HG03432 (cell line): ENCODE results near the gene ARHGAP19.

ENCODE experiments used
- ATAC-seq: cut with Tn5 transposase; IDR thresholded peaks from one replicate; pipeline ENCODE4 v1.9.1; 2021; ENCODE audit warnings: mild to moderate bottlenecking, moderate library complexity; ENCODE audit not compliant: unreplicated experiment

Gene ARHGAP19

GRCh38 chr10:97230146-97230545, 62.3 kb downstream of the ARHGAP19 start:
- no peak for ATAC-seq

- no peak for ATAC-seq
Observed at GRCh38 chr10:97229322-97230015, 63.0 kb downstream of the ARHGAP19 start.

- ATAC-seq, result no peak
Observed at GRCh38 chr10:97228775-97229157, 63.7 kb downstream of the ARHGAP19 start.

GRCh38 chr10:97228130-97228774, 64.2 kb downstream of the ARHGAP19 start:
- no peak for ATAC-seq

GRCh38 chr10:97226398-97226797, 66.0 kb downstream of the ARHGAP19 start:
- no peak for ATAC-seq

GRCh38 chr10:97224483-97225435, 67.7 kb downstream of the ARHGAP19 start:
- ATAC-seq, result no peak

GRCh38 chr10:97222326-97222961, 70.0 kb downstream of the ARHGAP19 start:
- ATAC-seq, result no peak

- ATAC-seq, result no peak
Observed at GRCh38 chr10:97220355-97220754, 72.1 kb downstream of the ARHGAP19 start.

GRCh38 chr10:97217299-97217698, 75.1 kb downstream of the ARHGAP19 start:
- ATAC-seq, result no peak

GRCh38 chr10:97215619-97216260, 76.7 kb downstream of the ARHGAP19 start:
- no peak for ATAC-seq

GRCh38 chr10:97213431-97213830, 79.0 kb downstream of the ARHGAP19 start:
- no peak for ATAC-seq

- ATAC-seq, result no peak
Observed at GRCh38 chr10:97211229-97211628, 81.2 kb downstream of the ARHGAP19 start.

- no peak for ATAC-seq
Observed at GRCh38 chr10:97210543-97210960, 81.9 kb downstream of the ARHGAP19 start.

- no peak for ATAC-seq
Observed at GRCh38 chr10:97207756-97208346, 84.6 kb downstream of the ARHGAP19 start.

- ATAC-seq, result no peak
Observed at GRCh38 chr10:97207131-97207530, 85.3 kb downstream of the ARHGAP19 start.

GRCh38 chr10:97204826-97205679, 87.4 kb downstream of the ARHGAP19 start:
- no peak for ATAC-seq

GRCh38 chr10:97203220-97203619, 89.2 kb downstream of the ARHGAP19 start:
- no peak for ATAC-seq

- peak; percentile 55 for ATAC-seq
Observed at GRCh38 chr10:97200616-97201015, 91.8 kb downstream of the ARHGAP19 start.

GRCh38 chr10:97199152-97199551, 93.3 kb downstream of the ARHGAP19 start:
- no peak for ATAC-seq
